Osteoblast (primary cell): Measurements from ENCODE around the gene SPATA16. TPM values are rescaled to one million over a fixed set of nuclear protein-coding genes. Genes with fewer than 3 reads are reported as not detected.

ENCODE experiments used
- DNase-seq: peaks from one replicate; pipeline ENCODE4 v3.0.0; 2011; ENCODE audit warnings: low spot score, mixed read lengths; ENCODE audit not compliant: insufficient read length; ENCODE audit errors: missing footprints
- H2AFZ ChIP-seq: 2 replicates; pipeline ENCODE4 v1.6.0; 2011; ENCODE audit warnings: mild to moderate bottlenecking, low read length
- H3K27ac ChIP-seq: 2 replicates; pipeline ENCODE4 v1.5.1; 2011; ENCODE audit warnings: mild to moderate bottlenecking, low read depth, low read length, moderate library complexity
- H3K27me3 ChIP-seq: 2 replicates; pipeline ENCODE4 v1.6.0; 2012; ENCODE audit warnings: mild to moderate bottlenecking, control low read depth, inconsistent platforms, low read length, moderate library complexity; ENCODE audit not compliant: insufficient read depth
- H3K36me3 ChIP-seq: 2 replicates; pipeline ENCODE4 v1.5.1; 2011; ENCODE audit warnings: mild to moderate bottlenecking, low read length, control low read depth, moderate library complexity; ENCODE audit not compliant: insufficient read depth
- H3K4me1 ChIP-seq: 2 replicates; pipeline ENCODE4 v1.5.1; 2011; ENCODE audit warnings: mild to moderate bottlenecking, low read length, control low read depth, moderate library complexity; ENCODE audit not compliant: insufficient read depth
- H3K4me2 ChIP-seq: 2 replicates; pipeline ENCODE4 v1.6.0; 2011; ENCODE audit warnings: mild to moderate bottlenecking, low read length; ENCODE audit not compliant: insufficient read depth
- H3K4me3 ChIP-seq: fragments of 200-600 bp; sonication (generic); 3 replicates; pipeline ENCODE4 v1.5.1; 2012; ENCODE audit warnings: mild to moderate bottlenecking, low read length, inconsistent platforms; ENCODE audit not compliant: insufficient read depth
- H3K79me2 ChIP-seq: 2 replicates; pipeline ENCODE4 v1.6.0; 2012; ENCODE audit warnings: mild to moderate bottlenecking, low read length, control low read depth, inconsistent platforms; ENCODE audit not compliant: insufficient read depth
- H3K9me3 ChIP-seq: 2 replicates; pipeline ENCODE4 v1.5.1; 2011; ENCODE audit warnings: low read depth, low read length, control low read depth
- H4K20me1 ChIP-seq: 2 replicates; pipeline ENCODE4 v1.6.0; 2012; ENCODE audit warnings: mild to moderate bottlenecking, low read length, control low read depth; ENCODE audit not compliant: insufficient read depth
- CTCF ChIP-seq: IDR thresholded peaks from 2 replicates; pipeline ENCODE4 v1.5.1; 2011; ENCODE audit warnings: mild to moderate bottlenecking, low read depth, low read length, moderate library complexity; ENCODE audit errors: extremely low read depth
- total RNA-seq: library from RNA; depleted of rRNA; stranded (reverse); fragments of >200 nt; gene quantifications from 2 replicates; pipeline ENCODE4 v1.2.3, GENCODE V29; 2012

SPATA16 gene
- total RNA-seq, 1 donor, result not detected

- Histone ChIP-seq H3K79me2 (no peaks in the 10 kb centered on the region), H3K27ac (no peak overlapping the region), H3K36me3 (no peaks in the 10 kb centered on the region), H3K4me2 (no peak overlapping the region), H3K4me1 (no peaks in the 10 kb centered on the region), H4K20me1 (no peaks in the 10 kb centered on the region), H2AFZ (no peak overlapping the region), H3K4me3 (no peak overlapping the region), H3K27me3 (no peaks in the 10 kb centered on the region), H3K9me3 (no peaks in the 10 kb centered on the region)
- TF ChIP-seq CTCF, result no peak
- no peak for DNase-seq
These were observed 121.7 kb downstream of the SPATA16 start for GRCh38 chr3:173019378-173019777.

- Histone ChIP-seq H3K79me2 (no peaks in the 10 kb centered on the region), H3K36me3 (no peaks in the 10 kb centered on the region), H3K4me1 (no peaks in the 10 kb centered on the region), H3K9me3 (no peaks in the 10 kb centered on the region), H4K20me1 (no peaks in the 10 kb centered on the region), H3K4me2 (no peak overlapping the region), H3K27me3 (no peaks in the 10 kb centered on the region), H3K4me3 (no peak overlapping the region), H2AFZ (no peak overlapping the region), H3K27ac (no peak overlapping the region)
- no peak for DNase-seq
- TF ChIP-seq CTCF, result no peak
These were observed 122.3 kb downstream of the SPATA16 start for GRCh38 chr3:173018758-173019157.

- H3K36me3 ChIP-seq, result no peaks in the 10 kb centered on the region
These were observed 127.7 kb downstream of the SPATA16 start for GRCh38 chr3:173013219-173013832.

GRCh38 chr3:173009410-173009809 lies 131.6 kb downstream of the SPATA16 start:
- Histone ChIP-seq H3K9me3 (no peaks in the 10 kb centered on the region), H3K4me2 (no peak overlapping the region), H3K79me2 (no peaks in the 10 kb centered on the region), H3K27ac (no peak overlapping the region), H3K4me1 (no peaks in the 10 kb centered on the region), H4K20me1 (no peaks in the 10 kb centered on the region), H3K27me3 (no peaks in the 10 kb centered on the region), H3K4me3 (no peak overlapping the region), H2AFZ (no peak overlapping the region), H3K36me3 (no peaks in the 10 kb centered on the region)
- no peak for TF ChIP-seq CTCF
- DNase-seq, result no peak

More at GRCh38 chr3:173013219-173013832, 127.7 kb downstream of the SPATA16 start:
- Histone ChIP-seq H4K20me1 (no peaks in the 10 kb centered on the region), H3K4me3 (no peak overlapping the region), H3K4me1 (no peaks in the 10 kb centered on the region), H3K27ac (no peak overlapping the region), H3K4me2 (no peak overlapping the region), H3K9me3 (no peaks in the 10 kb centered on the region), H3K27me3 (no peaks in the 10 kb centered on the region), H3K79me2 (no peaks in the 10 kb centered on the region), H2AFZ (no peak overlapping the region)
- no peak for TF ChIP-seq CTCF
- no peak for DNase-seq
